Epidermal melanocyte (primary cell): ENCODE data around the gene DPP7.
"Not testable (repeated sequence)": the region's sequence is repeated elsewhere in the genome, so short reads cannot be mapped to it uniquely, and the experiment has no call there.

Source experiments
- DNase-seq: peaks from one replicate; pipeline ENCODE4 v3.0.0; 2011; ENCODE audit warnings: low spot score; ENCODE audit not compliant: insufficient read length

DPP7 gene

DNA sequence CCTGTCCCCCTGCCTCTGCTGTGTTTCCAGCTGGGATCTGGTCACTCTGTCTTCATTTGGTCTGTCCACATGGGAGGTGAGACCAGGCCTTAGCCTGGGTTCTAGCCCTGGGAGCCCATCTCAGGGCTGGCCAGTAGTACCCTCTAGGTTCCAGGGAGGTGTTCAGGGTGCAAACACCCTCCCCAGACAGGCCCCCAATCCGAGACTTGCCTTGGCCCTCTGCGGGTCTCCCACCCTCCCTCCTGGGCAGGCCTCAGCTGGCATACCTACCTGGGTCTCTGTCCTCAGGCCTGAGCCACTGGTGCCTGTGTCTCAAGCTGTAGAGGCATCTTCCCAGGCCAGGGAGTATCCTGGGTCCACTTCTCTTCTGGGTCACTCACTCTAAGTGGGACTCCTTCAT is 43.3 kb downstream of the DPP7 start:
- no peak for DNase-seq

DNA sequence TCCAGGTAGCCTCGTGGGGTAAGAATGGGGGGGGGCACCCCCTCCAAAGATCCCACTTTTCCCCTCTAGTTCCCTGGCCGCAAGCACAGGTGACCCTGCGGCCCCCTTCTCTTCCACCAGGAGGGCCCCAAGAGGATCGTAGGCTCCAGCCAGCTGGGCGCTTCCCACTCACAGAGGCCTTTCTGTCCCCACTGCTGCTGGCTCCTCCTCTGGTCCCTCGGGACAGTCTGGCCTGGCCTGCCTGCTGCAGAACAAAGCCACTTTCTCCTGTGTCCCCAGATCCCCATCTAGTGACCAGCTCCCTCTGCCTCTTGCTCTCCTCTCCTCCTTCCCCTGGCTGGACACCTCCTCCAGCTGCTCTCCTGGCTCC is 43.6 kb downstream of the DPP7 start:
- DNase-seq, result no peak

DNA sequence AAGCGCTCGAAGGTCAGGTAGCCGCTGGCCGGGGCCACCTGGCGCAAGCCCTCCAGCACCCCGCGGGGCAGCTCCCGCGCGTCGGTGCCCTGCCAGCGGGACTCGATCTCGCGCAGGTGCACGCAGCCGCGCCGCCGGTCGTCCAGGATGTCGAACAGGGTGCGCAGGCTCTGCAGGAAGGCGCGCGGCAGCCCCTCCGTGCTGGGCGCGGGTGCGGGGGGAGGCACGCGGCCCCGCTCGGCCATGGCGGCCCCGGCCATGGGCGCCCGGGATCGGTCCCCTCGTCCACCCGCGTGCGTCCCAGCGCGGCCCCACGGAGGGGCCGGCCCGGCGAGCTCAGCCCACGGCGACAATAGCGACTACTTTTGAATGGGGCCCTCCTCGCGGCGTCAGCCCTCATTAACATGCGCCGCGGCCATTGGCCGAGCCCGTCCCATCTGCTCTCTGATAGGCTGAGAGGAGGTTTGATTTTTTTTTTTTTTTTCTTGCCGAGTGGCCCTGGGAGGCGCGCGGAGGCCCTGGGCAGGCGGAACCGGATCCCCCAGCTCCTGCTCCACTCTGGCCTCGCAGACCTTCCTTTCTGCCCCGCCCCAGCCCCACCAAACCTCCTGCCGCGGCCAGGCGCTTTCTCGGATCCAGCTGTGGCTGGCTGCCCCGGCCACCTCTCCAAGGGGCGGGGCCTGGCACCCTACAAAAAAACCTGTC is 44.2 kb downstream of the DPP7 start, which contains the start of gene SAPCD2:
SAPCD2 (minus strand) TSS at position 357 of the 705 bp plus-strand sequence; CDS start at position 260, 97 bp downstream.
- peak; percentile 89 for DNase-seq

DNA sequence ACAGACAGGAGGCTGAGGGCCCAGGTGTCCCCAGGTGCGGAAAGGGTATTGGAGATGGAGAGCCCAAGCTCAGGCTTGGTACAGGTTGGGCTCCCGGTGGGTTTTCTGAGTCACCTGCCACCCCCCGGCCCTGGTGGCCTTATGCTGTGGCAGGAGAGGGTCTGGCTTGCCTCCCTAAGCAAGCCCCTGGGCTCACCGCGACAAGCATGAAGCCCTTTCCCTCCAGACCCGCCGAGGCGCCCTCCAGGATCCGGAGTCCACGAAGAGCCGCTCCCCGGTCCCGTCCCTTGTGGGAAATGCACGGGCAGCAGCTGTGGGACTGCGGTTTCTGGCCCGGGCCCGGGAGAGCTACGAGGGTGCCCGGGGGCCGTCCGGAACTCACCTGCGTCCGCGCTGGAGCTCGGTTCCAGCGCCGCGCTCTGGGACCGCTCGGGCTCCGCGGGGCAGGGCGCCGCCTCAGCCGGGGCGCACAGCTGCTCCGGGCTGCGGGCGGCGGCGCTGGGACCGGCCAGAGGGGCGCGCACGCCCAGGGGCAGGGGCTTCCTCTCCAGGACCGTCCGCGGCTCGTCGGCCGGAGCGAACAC is 44.9 kb downstream of the DPP7 start:
- DNase-seq, result no peak

DNA sequence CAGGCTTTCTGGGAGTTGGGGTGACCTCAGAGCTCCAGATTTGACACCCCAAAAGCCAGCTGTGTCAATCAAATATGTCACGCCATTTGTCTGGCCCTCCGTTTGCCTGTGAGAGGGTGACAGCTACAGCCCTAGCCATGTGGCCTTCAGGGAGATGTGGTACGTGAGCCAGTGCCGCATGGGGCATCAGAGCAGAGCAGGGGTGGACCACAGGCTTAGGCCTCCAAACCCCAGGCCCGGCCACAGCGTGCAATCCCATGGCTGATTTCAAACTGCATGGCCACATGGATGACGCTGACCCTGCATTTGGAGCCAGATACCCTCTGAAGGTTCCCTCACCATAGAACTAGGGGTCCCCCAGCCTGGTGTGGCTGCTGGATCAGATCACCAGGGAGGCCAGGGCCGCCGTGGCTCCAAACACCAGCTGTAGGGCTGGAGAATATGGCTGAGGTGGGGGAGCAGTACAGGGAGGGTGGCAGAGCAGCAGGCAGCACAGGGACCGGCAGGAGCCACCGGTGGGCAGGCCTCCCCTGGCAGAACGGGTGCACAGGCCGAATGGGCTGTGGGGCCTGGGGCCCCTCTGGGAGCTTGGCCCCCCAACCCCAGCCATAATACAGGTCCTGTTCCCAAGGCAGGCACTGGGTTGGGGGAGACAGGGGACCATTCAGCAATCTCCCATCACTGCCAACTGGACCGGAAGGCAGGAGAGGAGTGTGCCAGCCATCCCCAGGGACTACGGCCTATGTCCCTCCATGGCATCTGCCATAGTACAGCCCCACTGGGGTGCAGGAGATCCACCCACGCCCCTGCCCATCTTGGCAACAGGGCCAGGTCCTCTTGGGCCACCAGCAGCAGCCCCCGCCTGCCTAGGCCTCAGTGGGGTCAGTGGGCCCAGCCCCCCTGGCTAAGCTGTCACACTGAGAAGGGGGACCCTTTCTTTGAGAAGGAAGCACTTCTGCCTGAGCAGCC is 45.7 kb downstream of the DPP7 start:
- no peak for DNase-seq

DNA sequence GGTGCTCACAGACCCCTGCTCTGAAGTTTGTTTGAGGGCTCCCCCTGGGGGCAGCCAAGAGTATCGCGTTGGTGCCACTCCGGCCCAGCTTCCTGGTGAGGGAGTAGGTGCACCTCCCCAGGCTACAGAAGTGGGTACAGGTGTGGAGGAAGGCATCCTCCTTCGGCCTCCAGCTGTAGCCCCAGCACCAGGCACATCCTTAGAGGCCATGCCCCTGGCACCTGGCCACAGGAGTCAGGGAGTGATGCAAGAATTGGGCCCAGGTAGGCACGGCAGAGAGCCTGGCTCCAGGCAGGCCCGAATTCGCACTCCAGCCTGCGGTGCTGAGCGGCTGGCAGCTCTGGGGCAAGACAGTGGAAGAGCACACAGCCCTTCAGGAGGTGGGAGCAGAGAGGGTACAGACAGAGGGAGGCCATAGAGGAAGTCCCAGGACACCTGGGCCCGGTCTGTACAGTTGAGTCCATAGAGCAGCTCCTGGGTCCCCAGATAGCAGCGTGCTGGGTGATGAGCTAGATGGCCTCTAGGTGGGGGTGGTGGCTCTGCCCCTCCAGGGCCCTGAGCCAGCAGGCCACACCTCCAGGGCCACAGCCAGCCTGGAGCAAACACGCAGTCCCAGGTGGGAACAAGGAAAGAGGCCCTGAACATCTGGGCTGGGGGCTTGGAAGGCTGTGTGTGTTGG is 46.5 kb downstream of the DPP7 start:
- DNase-seq, result peak; percentile 83

DNA sequence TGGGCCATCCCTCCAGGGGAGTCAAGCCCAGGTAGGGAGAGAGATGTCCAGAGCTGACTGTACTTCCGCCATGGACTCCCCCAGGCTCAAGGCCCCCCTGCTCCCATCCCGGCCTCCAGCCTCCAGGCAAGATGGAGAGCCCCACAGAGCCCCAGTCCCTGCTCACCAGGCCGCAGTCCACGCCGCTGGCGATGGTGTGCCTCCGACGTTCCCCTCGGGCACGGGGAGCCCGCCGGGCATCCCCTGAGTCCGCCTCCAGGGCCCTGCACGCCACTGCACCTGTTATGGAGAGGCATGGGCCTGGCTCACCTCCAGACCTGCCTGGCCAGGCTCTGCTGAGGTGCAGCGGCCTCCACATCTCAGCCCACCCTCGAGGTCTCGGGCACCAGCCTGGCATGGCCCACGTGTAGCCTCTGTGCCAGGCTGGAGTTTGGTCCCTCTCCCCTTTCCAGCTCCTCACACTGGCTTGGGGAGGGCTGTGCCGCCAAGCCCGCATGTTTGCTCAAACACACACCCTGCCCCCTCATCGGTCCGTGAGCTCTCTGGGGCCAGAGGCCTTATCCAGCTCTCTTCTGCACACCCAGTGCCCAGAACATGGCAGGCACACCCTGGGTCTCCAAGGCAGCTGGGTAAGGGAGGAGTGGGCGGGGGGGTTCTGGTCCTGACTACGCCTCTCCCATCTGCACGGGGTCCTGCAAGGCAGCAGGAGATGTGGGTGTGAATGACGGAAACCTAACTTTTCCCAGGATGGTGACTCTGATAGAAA is 48.3 kb downstream of the DPP7 start:
- no peak for DNase-seq

DNA sequence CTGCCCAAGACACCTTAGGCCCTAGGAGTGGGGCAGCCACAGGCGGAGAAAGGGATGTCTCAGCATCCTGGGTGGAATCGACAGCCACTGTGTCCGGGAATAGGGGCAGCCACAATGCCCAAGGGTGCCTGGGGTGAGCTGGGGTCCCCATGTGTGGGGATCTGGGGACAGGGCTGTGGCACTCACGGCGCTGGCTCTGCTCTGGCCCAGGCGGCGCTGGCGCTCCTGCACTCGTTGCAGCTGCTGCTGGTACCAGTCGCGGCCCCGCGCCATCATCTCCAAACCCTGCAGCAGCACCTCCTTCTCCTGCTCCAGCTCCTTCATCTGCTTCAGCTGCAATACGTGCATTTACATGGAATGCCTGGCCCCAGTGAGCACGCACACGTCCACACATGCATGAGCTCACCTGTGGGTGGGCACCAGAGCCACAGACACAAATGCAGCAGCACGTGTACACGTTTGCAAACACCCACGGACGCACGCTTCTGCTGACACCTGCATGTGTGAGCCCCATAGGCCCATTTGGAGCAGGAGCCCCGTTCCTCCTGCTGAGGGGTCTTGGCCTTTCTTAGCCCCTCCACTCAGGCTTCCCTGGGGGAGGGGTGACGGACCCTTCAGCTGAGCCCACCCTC is 49.1 kb downstream of the DPP7 start:
- DNase-seq, result no peak

DNA sequence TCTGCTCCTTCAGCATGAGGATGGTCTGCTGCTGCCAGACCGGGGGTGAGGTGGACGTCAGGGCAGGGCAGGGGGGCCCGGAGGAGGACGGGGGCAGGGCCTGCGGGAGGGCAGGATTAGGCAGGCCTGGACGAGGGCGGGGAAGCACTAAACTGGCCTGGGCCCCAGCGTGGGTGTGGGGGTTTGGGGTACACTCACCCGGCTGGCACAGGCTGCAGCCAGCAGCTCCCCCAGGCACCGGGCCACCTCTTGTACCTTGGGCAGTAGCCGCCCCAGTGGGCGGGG is 49.7 kb downstream of the DPP7 start:
- DNase-seq, result no peak

DNA sequence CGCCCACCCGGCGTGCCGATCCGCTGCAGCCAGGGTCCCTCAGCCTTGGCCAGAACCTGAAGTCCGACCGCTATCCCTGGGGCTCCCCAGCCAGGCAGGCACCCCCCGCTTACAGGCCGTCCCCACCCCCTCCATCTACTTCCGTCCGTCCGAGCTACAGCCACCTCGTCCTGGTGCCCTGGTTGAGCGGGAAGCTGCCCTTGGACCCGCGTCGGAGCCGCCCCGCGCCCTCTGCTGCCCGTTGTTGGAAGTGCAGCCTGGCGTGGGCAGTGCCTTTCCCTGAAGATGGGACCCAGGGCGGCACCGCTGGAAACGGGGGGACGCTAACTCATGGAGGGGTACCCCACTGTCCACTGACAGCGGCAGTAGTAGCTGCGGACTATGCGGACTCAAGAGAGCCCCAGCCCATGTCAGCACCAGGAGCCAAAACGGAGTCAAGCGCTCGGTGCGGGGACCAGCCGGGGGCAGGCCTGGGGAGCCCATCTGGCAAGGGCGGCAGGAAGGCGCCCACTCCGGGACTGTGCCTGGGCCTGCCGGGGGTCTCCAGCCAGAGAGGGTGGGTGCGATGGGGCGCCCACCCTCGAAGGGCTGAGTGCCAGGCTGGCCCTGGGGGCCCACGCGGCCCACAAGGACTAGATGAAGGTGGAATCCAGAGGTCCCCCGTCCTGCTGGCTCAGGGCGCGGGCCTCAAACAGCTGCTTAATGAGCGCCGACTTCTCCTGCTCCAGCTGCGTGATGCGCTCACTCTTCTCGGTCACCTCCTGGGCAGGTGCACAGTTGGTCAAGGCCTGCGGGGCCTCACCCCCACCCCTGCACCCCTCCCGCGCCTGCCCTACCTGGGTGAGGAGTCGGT is 50.3 kb downstream of the DPP7 start:
- no peak for DNase-seq

DNA sequence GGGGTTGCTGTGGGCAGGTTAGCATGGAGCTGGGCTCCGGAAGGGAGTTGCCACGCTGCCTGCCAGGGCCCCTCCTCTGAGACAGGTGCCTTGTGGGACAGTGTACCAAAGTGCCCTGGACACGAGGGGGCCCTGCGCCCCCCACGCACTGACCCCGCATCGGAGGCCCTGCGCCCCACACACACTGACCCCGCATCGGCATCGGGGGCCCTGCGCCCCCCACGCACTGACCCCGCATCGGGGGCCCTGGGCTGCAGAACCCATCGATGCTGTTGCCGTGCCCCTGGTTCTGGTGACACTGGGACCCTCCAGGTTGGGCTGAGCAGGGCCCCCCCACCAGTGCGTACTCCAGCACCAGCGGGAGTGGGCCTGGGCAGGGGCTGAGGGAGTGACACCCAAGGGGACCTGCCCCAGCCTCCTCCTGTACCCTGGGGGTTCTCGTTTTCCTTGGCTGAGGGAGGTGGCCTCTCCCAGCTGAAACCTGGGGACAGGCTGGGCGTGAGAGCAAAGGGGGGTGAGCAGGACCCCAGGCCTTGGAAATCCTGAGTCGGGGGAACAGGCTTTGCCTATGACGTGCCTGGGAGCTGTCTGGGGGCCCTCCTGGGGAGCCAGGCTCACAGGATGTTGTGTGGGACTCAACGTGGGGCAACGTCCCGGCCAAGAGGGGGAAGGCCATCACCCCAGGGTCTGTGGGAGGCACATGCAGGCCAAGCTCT is 51.1 kb downstream of the DPP7 start:
- DNase-seq, result no peak

DNA sequence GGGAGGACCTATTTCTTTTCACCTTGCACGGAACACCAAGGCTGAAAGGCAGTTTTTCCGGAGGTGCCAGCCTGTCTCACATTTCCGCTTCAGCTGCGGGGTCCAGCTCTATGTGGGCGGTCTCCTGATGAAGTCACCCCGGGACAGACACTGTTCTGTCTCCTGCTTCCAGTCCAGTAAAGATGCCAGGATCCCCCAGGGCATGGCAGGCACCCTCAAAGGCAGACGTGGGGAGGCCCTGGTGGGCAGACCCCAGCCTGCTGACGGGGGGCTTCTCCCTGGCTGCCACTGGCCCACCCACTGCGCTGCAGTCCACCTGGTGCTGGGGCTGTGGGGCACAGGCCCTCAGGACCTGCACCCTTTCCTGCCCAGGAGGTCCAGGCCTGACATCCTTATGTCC is 51.7 kb downstream of the DPP7 start:
- DNase-seq, result not testable (repeated sequence)

DNA sequence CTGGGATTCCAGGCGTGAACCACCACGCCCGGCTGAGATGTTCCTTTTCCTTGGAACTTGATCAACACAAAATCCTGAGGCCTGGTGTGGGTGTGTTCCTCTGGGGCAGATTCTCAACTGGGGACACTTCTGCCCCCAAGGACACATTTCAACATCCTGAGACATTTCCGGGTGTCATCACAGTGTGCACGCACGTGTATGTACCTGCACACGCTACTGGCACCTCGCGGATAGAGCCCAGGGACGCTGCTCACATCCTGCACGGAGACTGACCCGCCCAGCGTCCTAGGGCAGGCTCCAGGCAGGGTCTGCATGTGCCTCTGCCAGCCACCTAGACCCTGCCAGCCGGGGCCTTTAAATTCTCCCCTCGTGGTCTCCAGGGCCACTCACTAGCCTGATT is 52.1 kb downstream of the DPP7 start:
- DNase-seq, result no peak
